HG03103 (cell line): Measurements from ENCODE around the gene ZNF354C.

Experiments used
- ATAC-seq: cut with Tn5 transposase; IDR thresholded peaks from one replicate; pipeline ENCODE4 v1.9.1; 2021; ENCODE audit warnings: low read depth; ENCODE audit not compliant: unreplicated experiment

ZNF354C gene

GRCh38 chr5:179126506-179126991 lies 66.4 kb downstream of the ZNF354C start:
- no peak for ATAC-seq

GRCh38 chr5:179127136-179128040 lies 67.2 kb downstream of the ZNF354C start:
- ATAC-seq, result no peak

GRCh38 chr5:179128041-179128365 lies 67.8 kb downstream of the ZNF354C start:
- no peak for ATAC-seq

- ATAC-seq, result no peak
Observed at GRCh38 chr5:179128976-179129375, 68.8 kb downstream of the ZNF354C start.

- no peak for ATAC-seq
Observed at GRCh38 chr5:179129607-179130071, 69.5 kb downstream of the ZNF354C start.

GRCh38 chr5:179130101-179130681 lies 70.0 kb downstream of the ZNF354C start:
- ATAC-seq, result no peak

GRCh38 chr5:179131321-179131835 lies 71.2 kb downstream of the ZNF354C start:
- ATAC-seq, result no peak

- no peak for ATAC-seq
Observed at GRCh38 chr5:179131886-179132585, 71.9 kb downstream of the ZNF354C start.

- no peak for ATAC-seq
Observed at GRCh38 chr5:179132586-179133355, 72.6 kb downstream of the ZNF354C start.
